Stimulated activated CD8-positive, alpha-beta memory T cell treated with anti-CD3 and anti-CD28 coated beads, Interleukin-7, amount 100 ng/mL, for 24 hours (primary cell): ENCODE measurements around the gene PCBP3.
"Not testable (repeated sequence)": the region's sequence is repeated elsewhere in the genome, so short reads cannot be mapped to it uniquely, and the experiment has no call there.

ENCODE experiments used
- DNase-seq: peaks from one replicate; pipeline ENCODE4 v3.0.0-alpha.2; 2020; ENCODE audit warnings: low read depth

PCBP3 gene

GRCh38 chr21:45828580-45829570 lies 185.3 kb downstream of the PCBP3 start:
- no peak for DNase-seq

GRCh38 chr21:45829668-45830067 lies 186.1 kb downstream of the PCBP3 start:
- DNase-seq, result no peak

- DNase-seq, result no peak
Observed at GRCh38 chr21:45830221-45830640, 186.7 kb downstream of the PCBP3 start.

- DNase-seq, result no peak
Observed at GRCh38 chr21:45830720-45831366, 187.3 kb downstream of the PCBP3 start.

- no peak for DNase-seq
Observed at GRCh38 chr21:45831991-45832740, 188.6 kb downstream of the PCBP3 start.

- not testable (repeated sequence) for DNase-seq
Observed at GRCh38 chr21:45832741-45833235, 189.3 kb downstream of the PCBP3 start.

- DNase-seq, result no peak
Observed at GRCh38 chr21:45833414-45833813, 189.9 kb downstream of the PCBP3 start.

GRCh38 chr21:45834026-45834715 lies 190.6 kb downstream of the PCBP3 start:
- DNase-seq, result no peak

- no peak for DNase-seq
Observed at GRCh38 chr21:45834821-45835293, 191.3 kb downstream of the PCBP3 start.

- no peak for DNase-seq
Observed at GRCh38 chr21:45835301-45836267, 192.1 kb downstream of the PCBP3 start.

- DNase-seq, result no peak
Observed at GRCh38 chr21:45836268-45836655, 192.7 kb downstream of the PCBP3 start.

GRCh38 chr21:45836694-45837670 lies 193.5 kb downstream of the PCBP3 start:
- no peak for DNase-seq

- DNase-seq, result no peak
Observed at GRCh38 chr21:45837936-45838335, 194.4 kb downstream of the PCBP3 start.

GRCh38 chr21:45838634-45839033 lies 195.1 kb downstream of the PCBP3 start:
- DNase-seq, result no peak

GRCh38 chr21:45839274-45839673 lies 195.7 kb downstream of the PCBP3 start:
- DNase-seq, result no peak

- DNase-seq, result no peak
Observed at GRCh38 chr21:45841033-45841432, 197.5 kb downstream of the PCBP3 start.

GRCh38 chr21:45843426-45843825 lies 199.9 kb downstream of the PCBP3 start:
- no peak for DNase-seq

GRCh38 chr21:45844181-45844580 lies 200.7 kb downstream of the PCBP3 start:
- no peak for DNase-seq
